ENCODE data around the gene MAML3.

MAML3 gene

DNA sequence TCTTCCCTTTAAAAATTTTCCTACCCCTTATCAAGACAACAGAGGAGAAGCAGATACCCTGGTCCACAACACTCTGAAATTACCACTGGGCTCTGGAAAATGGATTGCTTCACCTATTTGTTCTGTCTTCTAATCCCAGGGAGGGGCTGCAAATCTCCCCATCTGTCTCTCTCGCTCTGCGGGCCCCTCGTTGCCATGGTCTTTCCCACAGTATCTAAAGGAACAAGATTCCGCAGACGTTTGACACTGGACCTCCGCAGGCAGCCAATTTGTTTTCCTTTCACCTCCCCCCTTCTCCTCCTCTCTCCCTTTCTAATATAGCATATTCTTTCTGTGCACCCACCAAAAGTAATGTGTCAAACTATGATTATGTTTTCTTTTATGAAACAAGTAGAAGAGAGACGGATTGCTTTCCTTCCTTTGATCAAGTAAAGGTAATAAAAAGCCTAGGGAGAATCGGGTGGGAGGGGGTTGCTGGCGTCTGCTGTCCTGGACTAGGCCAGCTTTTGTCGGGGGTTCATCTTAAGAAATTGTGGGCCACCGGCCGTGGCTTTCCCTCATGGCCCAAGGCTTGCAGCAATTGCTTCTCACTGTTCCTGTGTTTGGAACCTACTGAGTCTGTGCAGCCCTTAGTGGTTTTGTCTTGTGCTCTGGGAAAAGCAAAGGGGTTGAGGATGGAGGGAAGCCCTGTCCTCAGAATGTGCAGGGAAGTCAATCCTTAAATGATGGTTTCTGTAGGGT lies 407.4 kb downstream of the MAML3 start:
- TF ChIP-seq, protein P1, sequence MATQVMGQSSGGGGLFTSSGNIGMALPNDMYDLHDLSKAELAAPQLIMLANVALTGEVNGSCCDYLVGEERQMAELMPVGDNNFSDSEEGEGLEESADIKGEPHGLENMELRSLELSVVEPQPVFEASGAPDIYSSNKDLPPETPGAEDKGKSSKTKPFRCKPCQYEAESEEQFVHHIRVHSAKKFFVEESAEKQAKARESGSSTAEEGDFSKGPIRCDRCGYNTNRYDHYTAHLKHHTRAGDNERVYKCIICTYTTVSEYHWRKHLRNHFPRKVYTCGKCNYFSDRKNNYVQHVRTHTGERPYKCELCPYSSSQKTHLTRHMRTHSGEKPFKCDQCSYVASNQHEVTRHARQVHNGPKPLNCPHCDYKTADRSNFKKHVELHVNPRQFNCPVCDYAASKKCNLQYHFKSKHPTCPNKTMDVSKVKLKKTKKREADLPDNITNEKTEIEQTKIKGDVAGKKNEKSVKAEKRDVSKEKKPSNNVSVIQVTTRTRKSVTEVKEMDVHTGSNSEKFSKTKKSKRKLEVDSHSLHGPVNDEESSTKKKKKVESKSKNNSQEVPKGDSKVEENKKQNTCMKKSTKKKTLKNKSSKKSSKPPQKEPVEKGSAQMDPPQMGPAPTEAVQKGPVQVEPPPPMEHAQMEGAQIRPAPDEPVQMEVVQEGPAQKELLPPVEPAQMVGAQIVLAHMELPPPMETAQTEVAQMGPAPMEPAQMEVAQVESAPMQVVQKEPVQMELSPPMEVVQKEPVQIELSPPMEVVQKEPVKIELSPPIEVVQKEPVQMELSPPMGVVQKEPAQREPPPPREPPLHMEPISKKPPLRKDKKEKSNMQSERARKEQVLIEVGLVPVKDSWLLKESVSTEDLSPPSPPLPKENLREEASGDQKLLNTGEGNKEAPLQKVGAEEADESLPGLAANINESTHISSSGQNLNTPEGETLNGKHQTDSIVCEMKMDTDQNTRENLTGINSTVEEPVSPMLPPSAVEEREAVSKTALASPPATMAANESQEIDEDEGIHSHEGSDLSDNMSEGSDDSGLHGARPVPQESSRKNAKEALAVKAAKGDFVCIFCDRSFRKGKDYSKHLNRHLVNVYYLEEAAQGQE (IDR thresholded peaks at IDR 0.05; ENCODE audit: insufficient read depth in 1 of 2, low read depth in 2 of 2, low read length in 2 of 2), result no peak

DNA sequence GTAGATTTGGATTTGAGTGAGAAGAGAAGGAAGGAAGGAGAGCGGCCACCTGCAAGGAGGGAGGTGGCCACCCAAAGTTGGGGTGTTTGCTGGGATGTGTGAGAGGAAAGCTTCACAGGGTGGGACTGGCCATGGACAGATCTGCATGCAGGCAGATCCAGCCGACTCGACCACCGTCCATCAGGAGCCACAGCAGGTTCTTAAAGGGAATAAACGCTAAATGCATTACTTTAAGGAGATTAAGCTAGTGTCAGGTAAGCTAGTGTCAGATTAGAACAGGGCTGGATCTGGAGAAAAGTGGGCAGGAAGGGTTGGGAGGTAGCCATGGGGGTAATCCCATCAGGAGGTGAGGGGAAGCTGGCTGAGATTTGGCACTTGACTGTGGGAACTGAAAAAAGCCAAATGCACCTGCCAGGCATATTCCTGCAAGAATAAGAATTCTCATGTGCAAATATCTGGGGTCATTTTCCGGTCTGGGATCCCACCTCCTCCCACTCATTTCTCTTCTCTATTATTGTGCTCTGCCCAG lies 408.8 kb downstream of the MAML3 start:
- TF ChIP-seq, protein P1 (IDR thresholded peaks at IDR 0.05; ENCODE audit: insufficient read depth in 1 of 2, low read depth in 2 of 2, low read length in 2 of 2), result no peak
- no peak for TF ChIP-seq FOXP2 (optimal IDR thresholded peaks at IDR 0.05; ENCODE audit: borderline replicate concordance, extremely low read depth, extremely low read length, insufficient read depth)
- TF ChIP-seq TAF1 (IDR thresholded peaks at IDR 0.05; ENCODE audit: borderline replicate concordance, insufficient read depth, low read length), result no peak
- TF ChIP-seq SIN3A (IDR thresholded peaks at IDR 0.05; ENCODE audit: borderline replicate concordance, insufficient read depth, low read length), result no peak
- TF ChIP-seq POLR2AphosphoS5 (IDR thresholded peaks at IDR 0.05; ENCODE audit: low read depth, low read length), result no peak

DNA sequence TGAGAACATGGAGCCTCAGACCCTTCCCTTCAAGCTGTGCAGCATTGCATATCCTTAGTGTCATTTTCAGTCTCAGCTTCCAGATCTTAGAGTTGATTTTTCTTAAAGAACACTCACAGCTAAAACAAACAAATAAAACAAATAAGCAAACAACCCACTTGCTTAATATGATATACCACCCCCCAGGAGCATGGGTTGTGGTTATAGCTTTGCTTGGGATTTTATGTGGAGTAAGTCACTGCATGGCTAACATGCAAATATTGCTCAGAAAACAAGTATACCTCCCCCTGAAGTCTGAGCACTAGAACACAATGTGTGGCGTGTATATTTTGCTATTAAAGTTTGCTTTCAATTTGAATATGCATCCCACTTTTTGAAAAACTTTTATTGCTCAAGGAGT lies 409.8 kb downstream of the MAML3 start:
- TF ChIP-seq, protein P1 (IDR thresholded peaks at IDR 0.05; ENCODE audit: insufficient read depth in 1 of 2, low read depth in 2 of 2, low read length in 2 of 2), result no peak
- TF ChIP-seq FOXP2 (optimal IDR thresholded peaks at IDR 0.05; ENCODE audit: borderline replicate concordance, extremely low read depth, extremely low read length, insufficient read depth), result no peak
- TF ChIP-seq SIN3A (IDR thresholded peaks at IDR 0.05; ENCODE audit: borderline replicate concordance, insufficient read depth, low read length), result no peak
- TF ChIP-seq TAF1 (IDR thresholded peaks at IDR 0.05; ENCODE audit: borderline replicate concordance, insufficient read depth, low read length), result no peak
- no peak for TF ChIP-seq POLR2AphosphoS5 (IDR thresholded peaks at IDR 0.05; ENCODE audit: low read depth, low read length)

DNA sequence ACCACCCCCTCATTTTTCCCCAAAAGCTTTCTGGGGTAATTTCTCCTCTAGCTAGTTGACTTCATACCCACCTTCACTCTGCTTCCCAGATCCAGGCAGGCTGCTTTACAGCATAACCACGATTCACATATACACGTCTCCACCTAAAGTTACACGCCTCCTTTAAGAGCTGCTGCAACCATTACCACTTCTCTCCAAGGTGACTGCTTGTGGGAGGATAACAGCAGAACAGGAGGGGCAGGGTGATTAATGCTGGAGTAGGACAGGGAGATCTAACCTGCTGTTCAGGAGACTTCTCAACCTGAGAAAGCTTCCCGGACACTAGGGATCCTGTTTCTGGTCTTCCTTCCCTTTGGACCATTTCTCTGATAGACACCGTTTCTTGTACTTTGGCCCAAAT lies 411.0 kb downstream of the MAML3 start:
- TF ChIP-seq SIN3A (IDR thresholded peaks at IDR 0.05; ENCODE audit: borderline replicate concordance, insufficient read depth, low read length) (no peak), POLR2AphosphoS5 (IDR thresholded peaks at IDR 0.05; ENCODE audit: low read depth, low read length) (no peak), FOXP2 (optimal IDR thresholded peaks at IDR 0.05; ENCODE audit: borderline replicate concordance, extremely low read depth, extremely low read length, insufficient read depth) (no peak)
- TF ChIP-seq, protein P1 (IDR thresholded peaks at IDR 0.05; ENCODE audit: insufficient read depth in 1 of 2, low read depth in 2 of 2, low read length in 2 of 2), result no peak
